Stimulated activated naive B cell treated with anti-CD40 and anti-IgM and Interleukin-4, amounts not matched to agents 10 μg/mL and 1 μg/mL and 100 μg/mL, for 72 hours (primary cell): ENCODE data around the gene ZNF705A.
"Not testable (repeated sequence)": the region's sequence is repeated elsewhere in the genome, so short reads cannot be mapped to it uniquely, and the experiment has no call there.

ENCODE experiments used
- ATAC-seq, 2 donors: fragments of 150-1000 bp; cut with Tn5 transposase; replicated peaks; 2 replicates each; pipeline ENCODE4 v1.10.0; 2021; ENCODE audit warnings: moderate library complexity in 1 of 2
- DNase-seq: peaks from one replicate; pipeline ENCODE4 v3.0.0; 2021
- H3K27ac Mint-ChIP-seq: one replicate; pipeline ENCODE4 v1.8.0; 2022; ENCODE audit warnings: mild to moderate bottlenecking, mixed read lengths
- H3K27me3 Mint-ChIP-seq, 2 donors: one replicate each; pipeline ENCODE4 v1.8.0; 2022; ENCODE audit warnings: mixed read lengths in 2 of 2
- H3K36me3 Mint-ChIP-seq, 2 donors: one replicate each; pipeline ENCODE4 v1.8.0; 2022; ENCODE audit warnings: mixed read lengths in 2 of 2, mild to moderate bottlenecking in 1 of 2
- H3K4me1 Mint-ChIP-seq, 2 donors: one replicate each; pipeline ENCODE4 v1.8.0; 2022; ENCODE audit warnings: mixed read lengths in 2 of 2, mild to moderate bottlenecking in 1 of 2
- H3K4me3 Mint-ChIP-seq, 2 donors: one replicate each; pipeline ENCODE4 v1.8.0; 2022; ENCODE audit warnings: mild to moderate bottlenecking in 2 of 2, mixed read lengths in 2 of 2, moderate library complexity in 1 of 2
- H3K9me3 Mint-ChIP-seq, 2 donors: one replicate each; pipeline ENCODE4 v1.8.0; 2022; ENCODE audit warnings: mixed read lengths in 2 of 2, mild to moderate bottlenecking in 1 of 2

ZNF705A gene

GRCh38 chr12:8156416-8156815, 399 bp upstream of the ZNF705A start:
- H3K4me1 Mint-ChIP-seq: peaks cover 10 to 49% of the 10 kb centered on the region in 2 donors

GRCh38 chr12:8157484-8158198, 826 bp downstream of the ZNF705A start:
- peaks cover 10 to 39% of the 10 kb centered on the region in 2 donors for H3K4me1 Mint-ChIP-seq
- ATAC-seq: no peak
- H3K9me3 Mint-ChIP-seq: no peaks in the 10 kb centered on the region

More at GRCh38 chr12:8156416-8156815, 399 bp upstream of the ZNF705A start:
- H3K27ac Mint-ChIP-seq: peak overlapping the region; percentile 57
- no peak overlapping the region for H3K4me3 Mint-ChIP-seq
- peaks cover 6 to 17% of the 10 kb centered on the region in 2 donors for H3K27me3 Mint-ChIP-seq
- ATAC-seq (no peak), DNase-seq (no peak)
- H3K36me3 Mint-ChIP-seq: no peaks in the 10 kb centered on the region
- no peaks in the 10 kb centered on the region for H3K9me3 Mint-ChIP-seq

GRCh38 chr12:8172911-8173310, 16.1 kb downstream of the ZNF705A start:
- not testable (repeated sequence) for H3K27me3 Mint-ChIP-seq, DNase-seq, H3K4me3 Mint-ChIP-seq, H3K9me3 Mint-ChIP-seq, H3K36me3 Mint-ChIP-seq, H3K4me1 Mint-ChIP-seq, ATAC-seq, H3K27ac Mint-ChIP-seq

More at GRCh38 chr12:8157484-8158198, 826 bp downstream of the ZNF705A start:
- no peak overlapping the region for H3K27ac Mint-ChIP-seq
- no peak overlapping the region for H3K4me3 Mint-ChIP-seq
- no peak for DNase-seq
- no peaks in the 10 kb centered on the region for H3K36me3 Mint-ChIP-seq
- H3K27me3 Mint-ChIP-seq: peaks cover 0 to 7% of the 10 kb centered on the region in 2 donors

GRCh38 chr12:8179989-8180585, 23.3 kb downstream of the ZNF705A start:
- peak overlapping the region; percentile 87 to 88 for H3K4me3 Mint-ChIP-seq
- not testable (repeated sequence) for H3K36me3 Mint-ChIP-seq, H3K27me3 Mint-ChIP-seq, H3K9me3 Mint-ChIP-seq
- H3K27ac Mint-ChIP-seq: peak overlapping the region; percentile 93
- DNase-seq (peak; percentile 72), ATAC-seq (peak; percentile 82 to 87)
- H3K4me1 Mint-ChIP-seq: peaks cover 5 to 12% of the 10 kb centered on the region in 2 donors

GRCh38 chr12:8181271-8181670, 24.5 kb downstream of the ZNF705A start:
- Mint-ChIP-seq H3K4me3 (peak overlapping the region; percentile 77 to 87), H3K4me1 (peaks cover 5 to 12% of the 10 kb centered on the region in 2 donors)
- H3K9me3 Mint-ChIP-seq, H3K36me3 Mint-ChIP-seq, DNase-seq, ATAC-seq, H3K27me3 Mint-ChIP-seq, H3K27ac Mint-ChIP-seq: not testable (repeated sequence)

- not testable (repeated sequence) for H3K36me3 Mint-ChIP-seq, H3K27ac Mint-ChIP-seq, DNase-seq, H3K27me3 Mint-ChIP-seq, H3K4me3 Mint-ChIP-seq, ATAC-seq, H3K9me3 Mint-ChIP-seq
- peaks cover 5 to 12% of the 10 kb centered on the region in 2 donors for H3K4me1 Mint-ChIP-seq
Observed at GRCh38 chr12:8182923-8183322, 26.1 kb downstream of the ZNF705A start.

- not testable (repeated sequence) for ATAC-seq, H3K9me3 Mint-ChIP-seq, H3K27me3 Mint-ChIP-seq, H3K4me3 Mint-ChIP-seq, H3K36me3 Mint-ChIP-seq, H3K27ac Mint-ChIP-seq, DNase-seq
- peaks cover 5 to 12% of the 10 kb centered on the region in 2 donors for H3K4me1 Mint-ChIP-seq
Observed at GRCh38 chr12:8183346-8183745, 26.5 kb downstream of the ZNF705A start.

GRCh38 chr12:8184206-8184605, 27.4 kb downstream of the ZNF705A start:
- not testable (repeated sequence) for ATAC-seq, H3K9me3 Mint-ChIP-seq, H3K36me3 Mint-ChIP-seq, H3K4me3 Mint-ChIP-seq, H3K27ac Mint-ChIP-seq, DNase-seq, H3K27me3 Mint-ChIP-seq
- H3K4me1 Mint-ChIP-seq: peaks cover 5 to 12% of the 10 kb centered on the region in 2 donors

- H3K36me3 Mint-ChIP-seq, H3K27ac Mint-ChIP-seq, H3K4me3 Mint-ChIP-seq, H3K27me3 Mint-ChIP-seq, DNase-seq, H3K4me1 Mint-ChIP-seq, H3K9me3 Mint-ChIP-seq, ATAC-seq: not testable (repeated sequence)
Observed at GRCh38 chr12:8188088-8188487, 31.3 kb downstream of the ZNF705A start.

GRCh38 chr12:8197685-8198308, 41.0 kb downstream of the ZNF705A start:
- DNase-seq, H3K4me1 Mint-ChIP-seq, H3K27ac Mint-ChIP-seq, ATAC-seq, H3K27me3 Mint-ChIP-seq, H3K4me3 Mint-ChIP-seq, H3K36me3 Mint-ChIP-seq, H3K9me3 Mint-ChIP-seq: not testable (repeated sequence)

GRCh38 chr12:8218711-8219382, 62.0 kb downstream of the ZNF705A start:
- DNase-seq, H3K27me3 Mint-ChIP-seq, H3K9me3 Mint-ChIP-seq, H3K4me3 Mint-ChIP-seq, ATAC-seq, H3K36me3 Mint-ChIP-seq, H3K4me1 Mint-ChIP-seq, H3K27ac Mint-ChIP-seq: not testable (repeated sequence)

- not testable (repeated sequence) for H3K4me1 Mint-ChIP-seq, H3K9me3 Mint-ChIP-seq, DNase-seq, H3K27me3 Mint-ChIP-seq, H3K4me3 Mint-ChIP-seq, H3K27ac Mint-ChIP-seq, ATAC-seq, H3K36me3 Mint-ChIP-seq
Observed at GRCh38 chr12:8221375-8221774, 64.6 kb downstream of the ZNF705A start.

- DNase-seq, H3K4me1 Mint-ChIP-seq: not testable (repeated sequence)
Observed at GRCh38 chr12:8221844-8222243, 65.0 kb downstream of the ZNF705A start.

GRCh38 chr12:8222303-8222702, 65.5 kb downstream of the ZNF705A start:
- H3K36me3 Mint-ChIP-seq, H3K27ac Mint-ChIP-seq, H3K4me3 Mint-ChIP-seq, DNase-seq, H3K9me3 Mint-ChIP-seq, ATAC-seq, H3K27me3 Mint-ChIP-seq: not testable (repeated sequence)
- peaks cover 5 to 10% of the 10 kb centered on the region in 2 donors for H3K4me1 Mint-ChIP-seq

More at GRCh38 chr12:8221844-8222243, 65.0 kb downstream of the ZNF705A start:
- H3K9me3 Mint-ChIP-seq, H3K27me3 Mint-ChIP-seq, H3K27ac Mint-ChIP-seq, H3K4me3 Mint-ChIP-seq, H3K36me3 Mint-ChIP-seq, ATAC-seq: not testable (repeated sequence)
